Liver (tissue), 9 donors: ENCODE results near the gene NR3C1. TPM values are rescaled to one million over a fixed set of nuclear protein-coding genes. Genes with fewer than 3 reads are reported as not detected.

Source experiments
- DNase-seq: peaks from one replicate; pipeline ENCODE4 v3.0.0-alpha.2; 2017; ENCODE audit warnings: low spot score
- H3K27ac ChIP-seq, 2 donors: one replicate each; pipeline ENCODE4 v1.7.0; 2013; ENCODE audit warnings: inconsistent platforms in 2 of 2, low read length in 2 of 2, control low read depth in 1 of 2, low read depth in 1 of 2, mild to moderate bottlenecking in 1 of 2
- H3K27me3 ChIP-seq, 4 donors: one replicate each; pipeline versions ENCODE4 v1.6.1 to v1.7.0; 2013; ENCODE audit warnings: low read length in 3 of 4, inconsistent platforms in 1 of 4, mild to moderate bottlenecking in 1 of 4, moderate library complexity in 1 of 4; ENCODE audit not compliant: control insufficient read depth in 4 of 4, insufficient read depth in 4 of 4
- H3K36me3 ChIP-seq, 4 donors: one replicate each; pipeline versions ENCODE4 v1.6.1 to v1.7.0; 2013; ENCODE audit warnings: low read length in 3 of 4, mild to moderate bottlenecking in 3 of 4, low read depth in 1 of 4, moderate library complexity in 1 of 4; ENCODE audit not compliant: control insufficient read depth in 4 of 4, insufficient read depth in 3 of 4
- H3K4me1 ChIP-seq, 4 donors: one replicate each; pipeline versions ENCODE4 v1.6.1 to v1.7.0; 2013; ENCODE audit warnings: low read length in 3 of 4, mild to moderate bottlenecking in 3 of 4, moderate library complexity in 1 of 4; ENCODE audit not compliant: control insufficient read depth in 4 of 4, insufficient read depth in 4 of 4
- H3K4me3 ChIP-seq, 3 donors: one replicate each; pipeline versions ENCODE4 v1.6.1 to v1.7.0; 2013; ENCODE audit warnings: low read length in 3 of 3, control low read depth in 1 of 3, low read depth in 1 of 3, mild to moderate bottlenecking in 1 of 3
- H3K9ac ChIP-seq, 2 donors: one replicate each; pipeline ENCODE4 v1.7.0; 2013; ENCODE audit warnings: low read length in 2 of 2, mild to moderate bottlenecking in 2 of 2, moderate library complexity in 2 of 2, control low read depth in 1 of 2, low read depth in 1 of 2
- H3K9me3 ChIP-seq, 4 donors: one replicate each; pipeline versions ENCODE4 v1.6.1 to v1.7.0; 2013; ENCODE audit warnings: low read length in 3 of 4; ENCODE audit not compliant: control insufficient read depth in 4 of 4
- ATF3 ChIP-seq: IDR thresholded peaks from 2 replicates; pipeline ENCODE4 v1.6.1; 2016; ENCODE audit warnings: antibody characterized with exemption
- CTCF ChIP-seq: fragments of 150-350 bp; IDR thresholded peaks from 2 replicates; pipeline ENCODE4 v1.5.1; 2017; ENCODE audit warnings: improper control_type of control experiment, low read depth, low read length; ENCODE audit not compliant: missing input control
- EGR1 ChIP-seq, 2 donors: IDR thresholded peaks; 2 replicates each; pipeline ENCODE4 v1.6.1; 2016 to 2018; ENCODE audit warnings: antibody characterized with exemption in 2 of 2, low read depth in 2 of 2
- FOXA2 ChIP-seq: IDR thresholded peaks from 2 replicates; pipeline ENCODE4 v1.6.1; 2016; ENCODE audit warnings: antibody characterized with exemption
- GABPA ChIP-seq, 2 donors: IDR thresholded peaks in 1 of 2; conservative IDR thresholded peaks in 1 of 2; 2 replicates each; pipeline ENCODE4 v1.6.1; 2016; ENCODE audit warnings: antibody characterized with exemption in 2 of 2, mild to moderate bottlenecking in 1 of 2, moderate library complexity in 1 of 2
- HNF4A ChIP-seq, 2 donors: conservative IDR thresholded peaks; 2 replicates each; pipeline ENCODE4 v1.6.1; 2016; ENCODE audit warnings: antibody characterized with exemption in 2 of 2, mild to moderate bottlenecking in 2 of 2
- HNF4G ChIP-seq: IDR thresholded peaks from 2 replicates; pipeline ENCODE4 v1.6.1; 2016; ENCODE audit warnings: antibody characterized with exemption
- JUND ChIP-seq, 2 donors: IDR thresholded peaks; 2 replicates each; pipeline ENCODE4 v1.6.1; 2016; ENCODE audit warnings: antibody characterized with exemption in 2 of 2
- MAX ChIP-seq: IDR thresholded peaks from 2 replicates; pipeline ENCODE4 v1.6.1; 2016; ENCODE audit warnings: antibody characterized with exemption
- NR2F2 ChIP-seq: IDR thresholded peaks from 2 replicates; pipeline ENCODE4 v1.6.1; 2016; ENCODE audit warnings: antibody characterized with exemption
- RAD21 ChIP-seq, 2 donors: IDR thresholded peaks; 2 replicates each; pipeline ENCODE4 v1.6.1; 2016; ENCODE audit warnings: antibody characterized with exemption in 2 of 2, mild to moderate bottlenecking in 2 of 2
- REST ChIP-seq: IDR thresholded peaks from 2 replicates; pipeline ENCODE4 v1.6.1; 2016; ENCODE audit warnings: antibody characterized with exemption, mild to moderate bottlenecking
- RXRA ChIP-seq, 2 donors: IDR thresholded peaks; 2 replicates each; pipeline ENCODE4 v1.6.1; 2017 to 2018; ENCODE audit warnings: antibody characterized with exemption in 2 of 2, mild to moderate bottlenecking in 1 of 2
- SP1 ChIP-seq: IDR thresholded peaks from 2 replicates; pipeline ENCODE4 v1.6.1; 2018; ENCODE audit warnings: antibody characterized with exemption, mild to moderate bottlenecking
- TAF1 ChIP-seq: conservative IDR thresholded peaks from 2 replicates; pipeline ENCODE4 v1.6.1; 2016; ENCODE audit warnings: antibody characterized with exemption, mild to moderate bottlenecking
- YY1 ChIP-seq: IDR thresholded peaks from 2 replicates; pipeline ENCODE4 v1.6.1; 2016; ENCODE audit warnings: antibody characterized with exemption, mild to moderate bottlenecking
- ZBTB33 ChIP-seq: IDR thresholded peaks from 2 replicates; pipeline ENCODE4 v1.6.1; 2016; ENCODE audit warnings: antibody characterized with exemption
- WGBS: extraction: QIAGEN DNeasy Blood & Tissue Kit; methylation state at CpG from one replicate; pipeline ENCODE4 v1.1.7; 2013; 5-methylcytosine and 5-hydroxymethylcytosine counted together
- polyA plus RNA-seq, 2 donors: library from polyadenylated mRNA; stranded (reverse) in 1 of 2; unstranded in 1 of 2; fragments of 200-250 nt in 1 of 2; fragments of >200 nt in 1 of 2; fragmentation: Nextera tagmentation in 1 of 2; extraction: Ambion mirVana in 1 of 2; gene quantifications; one replicate each; pipeline versions ENCODE4 v1.2.1 to v1.2.3, GENCODE V29; 2013 to 2015
- total RNA-seq, 2 donors: library from RNA; depleted of rRNA; stranded (reverse); fragments of >200 nt; gene quantifications; one replicate each; pipeline ENCODE4 v1.2.3, GENCODE V29; 2014
- donor health status: healthy.
- donor health status: healthy.
- donor health status: healthy.
- donor health status: healthy.
- donor health status: healthy.

The NR3C1 gene
- total and polyA plus RNA-seq, 4 donors: 24.5 to 36.4 (median 29.0) TPM

GRCh38 chr5:143409926-143410325 lies 6.4 kb upstream of the NR3C1 start:
- no peak for DNase-seq
- 91% methylated on average over 2 of the region's 2 CpGs for WGBS
- no peak overlapping the region for H3K27ac ChIP-seq

GRCh38 chr5:143406408-143406807 lies 2.9 kb upstream of the NR3C1 start:
- Histone ChIP-seq H3K27ac (no peak overlapping the region), H3K27me3 (no peaks in the 10 kb centered on the region), H3K9me3 (no peaks in the 10 kb centered on the region), H3K36me3 (no peaks in the 10 kb centered on the region), H3K4me3 (no peak overlapping the region), H3K9ac (no peak overlapping the region), H3K4me1 (peaks cover 0 to 6% (median 3%) of the 10 kb centered on the region in 4 donors)
- 100% methylated on average over 1 of the region's 1 CpG for WGBS
- no peak for DNase-seq
- TF ChIP-seq NR2F2 (no peak), HNF4A (conservative IDR thresholded peaks at IDR 0.05) (no peak), MAX (no peak), EGR1 (IDR thresholded peaks at IDR 0.05; ENCODE audit: low read depth in 2 of 2) (no peak), SP1 (no peak), ATF3 (no peak), CTCF (no peak), HNF4G (no peak), YY1 (no peak), ZBTB33 (no peak), GABPA (IDR thresholded peaks at IDR 0.05 in 1 of 2, conservative IDR thresholded peaks at IDR 0.05 in 1 of 2) (no peak), TAF1 (no peak), JUND (IDR thresholded peaks at IDR 0.05) (no peak), REST (no peak), RAD21 (IDR thresholded peaks at IDR 0.05) (no peak), FOXA2 (no peak), RXRA (IDR thresholded peaks at IDR 0.05) (no peak)

More at GRCh38 chr5:143409926-143410325, 6.4 kb upstream of the NR3C1 start:
- no peak for TF ChIP-seq ZBTB33
- TF ChIP-seq HNF4A (conservative IDR thresholded peaks at IDR 0.05): no peak
- no peak overlapping the region for H3K9ac ChIP-seq
- no peaks in the 10 kb centered on the region for H3K36me3 ChIP-seq
- no peaks in the 10 kb centered on the region for H3K9me3 ChIP-seq
- H3K4me1 ChIP-seq: peaks cover 0 to 15% (median 8%) of the 10 kb centered on the region in 4 donors
- no peak overlapping the region for H3K4me3 ChIP-seq
- H3K27me3 ChIP-seq: no peaks in the 10 kb centered on the region
